ENCODE data around the gene FOXP1. TPM values are rescaled to one million over a fixed set of nuclear protein-coding genes. Genes with fewer than 3 reads are reported as not detected.

Gene FOXP1
- total RNA-seq, 4 donors from 2014 or later, result 181 to 225 (median 205) TPM

DNA sequence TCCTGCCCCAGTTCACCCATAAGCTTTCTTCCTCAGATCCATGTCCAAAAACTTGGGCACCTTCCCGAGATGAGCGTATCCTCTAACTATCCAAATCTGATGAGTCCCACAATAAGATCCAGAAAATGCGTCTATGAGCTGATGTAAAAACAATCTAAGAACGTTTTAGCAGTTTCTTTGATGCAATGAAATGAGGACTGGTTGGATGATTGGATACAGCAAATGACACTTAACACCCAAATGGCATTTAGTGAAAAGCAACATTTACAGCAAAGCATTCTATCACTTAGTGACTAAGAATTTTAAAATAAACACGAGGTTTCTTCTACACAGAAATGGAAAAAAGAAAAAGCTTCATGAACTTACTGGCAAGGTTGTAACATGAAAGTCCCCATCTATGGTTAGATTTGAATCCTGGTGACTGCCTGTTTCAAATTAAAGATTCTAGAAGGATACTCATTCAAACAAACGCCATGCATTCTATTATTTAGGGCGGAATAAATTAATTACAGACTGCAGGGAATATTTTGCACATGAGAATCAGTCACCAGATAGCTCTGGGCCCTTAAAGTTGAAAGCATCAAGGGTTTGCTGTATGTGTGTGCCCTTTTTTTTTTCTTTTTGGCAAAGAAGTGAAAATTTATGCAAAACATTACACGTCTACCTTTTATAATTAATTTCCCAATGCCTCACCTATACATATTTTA lies 598.6 kb downstream of the FOXP1 start:
- H3K36me3 ChIP-seq, result peaks cover 0 to 46% (median 14%) of the 10 kb centered on the region in 4 donors
- intact Hi-C loops (cut with DNase I), result no loop called here
- no peak for TF ChIP-seq CTCF (IDR thresholded peaks at IDR 0.05)
- no peak for TF ChIP-seq POLR2A (IDR thresholded peaks at IDR 0.05; ENCODE audit: low read depth)
- peak in 1 of 2 donors; percentile 40 for TF ChIP-seq POLR2AphosphoS5 (IDR thresholded peaks at IDR 0.05)
- TF ChIP-seq EP300 (IDR thresholded peaks at IDR 0.05), result no peak
- H3K4me1 ChIP-seq, result peaks cover 66 to 100% (median 100%) of the 10 kb centered on the region in 4 donors
- H3K27ac ChIP-seq (replicated peaks in 1 of 4), result peak overlapping the region; percentile 83 to 88 (median 86)
- 52% methylated on average over 8 of the region's 8 CpGs for WGBS
- no peaks in the 10 kb centered on the region for H3K27me3 ChIP-seq
- DNase-seq (ENCODE audit: extremely low spot score), result no peak
- no peak overlapping the region for H3K4me3 ChIP-seq
- H3K9me3 ChIP-seq, result no peaks in the 10 kb centered on the region

- DNase-seq (ENCODE audit: extremely low spot score), result no peak
- H3K27me3 ChIP-seq, result no peaks in the 10 kb centered on the region
- H3K4me3 ChIP-seq, result peak overlapping the region in 3 of 4 donors; percentile 2 to 12 (median 8)
- no peak for TF ChIP-seq CTCF (IDR thresholded peaks at IDR 0.05)
- no peak for TF ChIP-seq EP300 (IDR thresholded peaks at IDR 0.05)
- peak; percentile 72 to 76 for TF ChIP-seq POLR2AphosphoS5 (IDR thresholded peaks at IDR 0.05)
- H3K36me3 ChIP-seq, result peaks cover 5 to 51% (median 19%) of the 10 kb centered on the region in 4 donors
- 9% methylated on average over 6 of the region's 6 CpGs for WGBS
- peaks cover 57 to 86% (median 83%) of the 10 kb centered on the region in 4 donors for H3K4me1 ChIP-seq
- no peaks in the 10 kb centered on the region for H3K9me3 ChIP-seq
- H3K27ac ChIP-seq (replicated peaks in 1 of 4), result peak overlapping the region; percentile 83 to 88 (median 86)
- intact Hi-C loops (cut with DNase I), result no loop called here
Measured at GRCh38 chr3:70982700-70983140, 600.8 kb downstream of the FOXP1 start.

DNA sequence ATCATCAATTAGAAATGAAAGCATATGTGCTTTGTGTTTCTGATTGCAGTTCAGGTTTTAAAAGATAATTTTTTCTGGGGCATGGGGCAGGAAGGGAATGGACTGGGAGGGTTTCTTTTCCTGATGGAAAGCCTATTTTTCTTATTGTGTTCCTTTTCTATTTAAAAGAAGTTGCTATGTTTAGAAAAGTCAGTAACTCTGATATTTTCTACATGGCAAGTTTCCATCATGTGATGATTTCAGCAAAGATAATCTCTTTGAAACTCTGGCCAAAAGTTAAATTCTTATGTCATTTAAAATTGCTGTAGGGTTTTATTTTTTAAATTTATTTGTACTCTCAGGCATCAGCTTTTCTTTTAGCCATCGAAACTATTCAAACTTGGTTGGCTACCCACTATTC lies 601.2 kb downstream of the FOXP1 start:
- H3K9me3 ChIP-seq, result no peaks in the 10 kb centered on the region
- intact Hi-C loops (cut with DNase I), result no loop called here
- H3K4me3 ChIP-seq, result peak overlapping the region in 1 of 4 donors; percentile 2
- no peak for TF ChIP-seq POLR2AphosphoS5 (IDR thresholded peaks at IDR 0.05)
- no peak for TF ChIP-seq CTCF (IDR thresholded peaks at IDR 0.05)
- peak overlapping the region; percentile 83 to 88 (median 86) for H3K27ac ChIP-seq (replicated peaks in 1 of 4)
- H3K36me3 ChIP-seq, result peaks cover 10 to 51% (median 18%) of the 10 kb centered on the region in 4 donors
- H3K4me1 ChIP-seq, result peaks cover 57 to 81% (median 79%) of the 10 kb centered on the region in 4 donors
- no peak for DNase-seq (ENCODE audit: extremely low spot score)
- H3K27me3 ChIP-seq, result no peaks in the 10 kb centered on the region
- 26% methylated on average over 1 of the region's 1 CpG for whole genome bisulfite sequencing

- H3K9me3 ChIP-seq, result no peaks in the 10 kb centered on the region
- H3K4me3 ChIP-seq, result no peak overlapping the region
- H3K36me3 ChIP-seq, result peaks cover 19 to 51% (median 23%) of the 10 kb centered on the region in 4 donors
- WGBS, result 42% methylated on average over 6 of the region's 6 CpGs
- no peak for DNase-seq (ENCODE audit: extremely low spot score)
- H3K27me3 ChIP-seq, result no peaks in the 10 kb centered on the region
- H3K4me1 ChIP-seq, result peaks cover 54 to 72% (median 71%) of the 10 kb centered on the region in 4 donors
- intact Hi-C loops (cut with DNase I), result no loop called here
- peak overlapping the region; percentile 83 to 88 (median 86) for H3K27ac ChIP-seq (replicated peaks in 1 of 4)
- no peak for TF ChIP-seq POLR2A (IDR thresholded peaks at IDR 0.05; ENCODE audit: low read depth)
- no peak for TF ChIP-seq EP300 (IDR thresholded peaks at IDR 0.05)
- no peak for TF ChIP-seq POLR2AphosphoS5 (IDR thresholded peaks at IDR 0.05)
- TF ChIP-seq CTCF (IDR thresholded peaks at IDR 0.05), result no peak
Measured at GRCh38 chr3:70981231-70981880, 602.2 kb downstream of the FOXP1 start.

All from esophagus muscularis mucosa (tissue), 4 donors.